SK-N-SH (cell line): ENCODE data around the gene NEMP2.

Source experiments
- CTCF ChIP-seq: fragments of 200-600 bp; sonication (generic); IDR thresholded peaks from 2 replicates; pipeline ENCODE4 v1.6.1; 2017; ENCODE audit warnings: antibody characterized with exemption, mild to moderate bottlenecking, moderate library complexity
- EZH2phosphoT487 ChIP-seq: fragments of 200-600 bp; sonication (generic); IDR thresholded peaks from 2 replicates; pipeline ENCODE4 v1.6.1; 2017; ENCODE audit warnings: low read depth, mixed run types, mild to moderate bottlenecking, antibody characterized with exemption, moderate library complexity, borderline replicate concordance
- POLR2AphosphoS5 ChIP-seq: IDR thresholded peaks from 2 replicates; pipeline ENCODE4 v1.6.1; 2012; ENCODE audit warnings: low read depth, low read length
- RCOR1 ChIP-seq: fragments of 150-350 bp; IDR thresholded peaks from 2 replicates; pipeline ENCODE4 v1.6.1; 2017; ENCODE audit warnings: antibody characterized with exemption, low read length
- RXRA ChIP-seq: IDR thresholded peaks from 2 replicates; pipeline ENCODE4 v1.4.0; 2012; ENCODE audit warnings: low read depth, mild to moderate bottlenecking, borderline replicate concordance
- USF2 ChIP-seq: fragments of 150-350 bp; IDR thresholded peaks from 2 replicates; pipeline ENCODE4 v1.6.1; 2017; ENCODE audit warnings: antibody characterized with exemption, low read length, low read depth, borderline replicate concordance
- YY1 ChIP-seq: IDR thresholded peaks from 2 replicates; pipeline ENCODE4 v1.4.0; 2012; ENCODE audit warnings: low read depth, mild to moderate bottlenecking

GRCh38 chr2:190579915-190580846 is 45.7 kb upstream of the NEMP2 start:
- TF ChIP-seq RXRA = no peak
- no peak for TF ChIP-seq CTCF
- TF ChIP-seq USF2 = no peak
- no peak for TF ChIP-seq YY1
- no peak for TF ChIP-seq RCOR1
- no peak for TF ChIP-seq POLR2AphosphoS5
- no peak for TF ChIP-seq EZH2phosphoT487
